Esophagus squamous epithelium (tissue), 5 donors: ENCODE measurements around the gene GALM. TPM values are rescaled to one million over a fixed set of nuclear protein-coding genes. Genes with fewer than 3 reads are reported as not detected.

ENCODE experiments used
- DNase-seq: peaks from one replicate; lab custom pipeline; 2025; lab: John Stamatoyannopoulos, UW
- H3K27ac ChIP-seq, 4 donors: fragments of 200-600 bp; sonication (generic); one replicate each; pipeline ENCODE4 v1.5.1; 2016 to 2019; ENCODE audit warnings: mild to moderate bottlenecking in 1 of 4
- H3K27me3 ChIP-seq, 4 donors: fragments of 200-600 bp; sonication (generic); 1 replicate in 3 of 4; 2 replicates in 1 of 4; pipeline versions ENCODE4 v1.5.1 to v1.6.0; 2017 to 2021; ENCODE audit warnings: antibody characterized with exemption in 1 of 4
- H3K36me3 ChIP-seq, 3 donors: fragments of 200-600 bp; sonication (generic); one replicate each; pipeline ENCODE4 v1.5.1; 2016 to 2019
- H3K4me1 ChIP-seq, 3 donors: fragments of 200-600 bp; sonication (generic); one replicate each; pipeline ENCODE4 v1.5.1; 2017 to 2019
- H3K4me3 ChIP-seq, 4 donors: fragments of 200-600 bp; sonication (generic); 1 replicate in 3 of 4; 2 replicates in 1 of 4; pipeline ENCODE4 v1.5.1; 2016 to 2019; ENCODE audit warnings: mild to moderate bottlenecking in 2 of 4, moderate library complexity in 1 of 4
- H3K9me3 ChIP-seq, 3 donors: fragments of 200-600 bp; sonication (generic); one replicate each; pipeline ENCODE4 v1.5.1; 2016 to 2019
- CTCF ChIP-seq, 6 experiments: fragments of 450-650 bp in 4 of 6; fragments of 200-600 bp in 2 of 6; sonication (generic) in 2 of 6; IDR thresholded peaks; one replicate each; pipeline ENCODE4 v1.5.1; 2016 to 2019; ENCODE audit warnings: antibody characterized with exemption in 6 of 6, mild to moderate bottlenecking in 4 of 6, moderate library complexity in 4 of 6
- POLR2A ChIP-seq, 4 donors: fragments of 450-650 bp; IDR thresholded peaks; one replicate each; pipeline ENCODE4 v1.6.1; 2017; ENCODE audit warnings: antibody characterized with exemption in 4 of 4, mild to moderate bottlenecking in 4 of 4, moderate library complexity in 3 of 4
- WGBS, 2 donors: methylation state at CpG; one replicate each; pipeline ENCODE4 v1.1.5; 2018; 5-methylcytosine and 5-hydroxymethylcytosine counted together
- intact Hi-C: fragments of 100-400 bp; cut with DNase I; formaldehyde crosslinking; loops from one replicate; pipeline ENCODE4 v1.15.0; 2022
- total RNA-seq, 4 donors: library from RNA; depleted of rRNA; stranded (reverse); fragments of >200 nt; gene quantifications; one replicate each; pipeline ENCODE4 v1.1.0, GENCODE V29; 2016
- donor health status: DM: yes; HTN: yes; CAD: no.

GALM gene
- total RNA-seq, 4 donors from 2014 or later = 2.6 to 10.5 (median 4.8) TPM

- intact Hi-C loops = no loop called here
- H3K4me3 ChIP-seq = no peak overlapping the region
- WGBS, 2 donors = 65 to 75% methylated on average over 2 of the region's 2 CpGs
- H3K36me3 ChIP-seq = peaks cover 0 to 17% (median 0%) of the 10 kb centered on the region in 3 donors
- no peaks in the 10 kb centered on the region for H3K27me3 ChIP-seq
- H3K4me1 ChIP-seq = peaks cover 0 to 47% (median 27%) of the 10 kb centered on the region in 3 donors
- no peak for DNase-seq
- TF ChIP-seq POLR2A (IDR thresholded peaks at IDR 0.05) (no peak), CTCF (IDR thresholded peaks at IDR 0.05) (no peak)
- peak overlapping the region in 2 of 4 donors; percentile 0 to 56 for H3K27ac ChIP-seq
- no peaks in the 10 kb centered on the region for H3K9me3 ChIP-seq
Observed at GRCh38 chr2:38691994-38692393, 26.1 kb downstream of the GALM start.

GRCh38 chr2:38692636-38693318, 26.9 kb downstream of the GALM start:
- WGBS, 2 donors = 61 to 62% methylated on average over 8 of the region's 8 CpGs
- Histone ChIP-seq H3K27me3 (no peaks in the 10 kb centered on the region), H3K27ac (peak overlapping the region in 2 of 4 donors; percentile 3 to 56), H3K9me3 (no peaks in the 10 kb centered on the region), H3K4me1 (peaks cover 0 to 47% (median 27%) of the 10 kb centered on the region in 3 donors), H3K4me3 (no peak overlapping the region), H3K36me3 (peaks cover 0 to 16% (median 0%) of the 10 kb centered on the region in 3 donors)
- no peak for TF ChIP-seq POLR2A (IDR thresholded peaks at IDR 0.05)
- no peak for TF ChIP-seq CTCF (IDR thresholded peaks at IDR 0.05)
- no peak for DNase-seq
- intact Hi-C loops = no loop called here

GRCh38 chr2:38697116-38697840, 31.4 kb downstream of the GALM start:
- DNase-seq = no peak
- H3K4me1 ChIP-seq = peaks cover 0 to 35% (median 11%) of the 10 kb centered on the region in 3 donors
- no peak overlapping the region for H3K4me3 ChIP-seq
- H3K27ac ChIP-seq = no peak overlapping the region
- TF ChIP-seq POLR2A (IDR thresholded peaks at IDR 0.05) = no peak
- no peak for TF ChIP-seq CTCF (IDR thresholded peaks at IDR 0.05)
- no peaks in the 10 kb centered on the region for H3K27me3 ChIP-seq
- WGBS, 2 donors = 50 to 66% methylated on average over 8 of the region's 8 CpGs
- intact Hi-C loops = no loop called here
- no peaks in the 10 kb centered on the region for H3K36me3 ChIP-seq
- no peaks in the 10 kb centered on the region for H3K9me3 ChIP-seq

GRCh38 chr2:38698467-38699003, 32.6 kb downstream of the GALM start:
- Histone ChIP-seq H3K27ac (no peak overlapping the region), H3K36me3 (no peaks in the 10 kb centered on the region), H3K9me3 (no peaks in the 10 kb centered on the region), H3K27me3 (no peaks in the 10 kb centered on the region), H3K4me3 (no peak overlapping the region), H3K4me1 (peaks cover 0 to 22% (median 0%) of the 10 kb centered on the region in 3 donors)
- WGBS, 2 donors = 95 to 98% methylated on average over 5 of the region's 5 CpGs
- intact Hi-C loops = no loop called here
- no peak for TF ChIP-seq CTCF (IDR thresholded peaks at IDR 0.05)
- TF ChIP-seq POLR2A (IDR thresholded peaks at IDR 0.05) = no peak
- DNase-seq = no peak
